Upper lobe of left lung (tissue), 6 donors: Measurements from ENCODE around the gene SUCLG1. TPM values are rescaled to one million over a fixed set of nuclear protein-coding genes. Genes with fewer than 3 reads are reported as not detected.

ENCODE experiments used
- ATAC-seq, 2 donors: fragments of 200-7000 bp; cut with Tn5 transposase; one replicate each; pipeline ENCODE4 v1.9.1; 2022; ENCODE audit warnings: mild to moderate bottlenecking in 2 of 2, moderate library complexity in 2 of 2; ENCODE audit not compliant: low FRiP score in 2 of 2
- DNase-seq, 2 donors: peaks; one replicate each; pipeline ENCODE4 v3.0.0-alpha.2; 2019 to 2020
- H3K27ac ChIP-seq, 4 donors: fragments of 200-600 bp; sonication (generic); one replicate each; pipeline ENCODE4 v1.5.1; 2016 to 2019
- H3K27me3 ChIP-seq, 4 donors: fragments of 200-600 bp; sonication (generic); one replicate each; pipeline ENCODE4 v1.5.1; 2017 to 2019
- H3K36me3 ChIP-seq, 4 donors: fragments of 200-600 bp; sonication (generic); one replicate each; pipeline ENCODE4 v1.5.1; 2016 to 2019
- H3K4me1 ChIP-seq, 4 donors: fragments of 200-600 bp; sonication (generic); one replicate each; pipeline ENCODE4 v1.5.1; 2018 to 2019
- H3K4me3 ChIP-seq, 4 donors: fragments of 200-600 bp; sonication (generic); one replicate each; pipeline ENCODE4 v1.5.1; 2017 to 2019; ENCODE audit warnings: mild to moderate bottlenecking in 2 of 4, moderate library complexity in 1 of 4
- H3K9me3 ChIP-seq, 4 donors: fragments of 200-600 bp; sonication (generic); one replicate each; pipeline ENCODE4 v1.5.1; 2018 to 2019
- CTCF ChIP-seq, 6 experiments: fragments of 450-650 bp in 4 of 6; fragments of 200-600 bp in 2 of 6; sonication (generic) in 2 of 6; IDR thresholded peaks; one replicate each; pipeline ENCODE4 v1.5.1; 2016 to 2019; ENCODE audit warnings: antibody characterized with exemption in 6 of 6
- EP300 ChIP-seq, 4 donors: sonication (generic); formaldehyde crosslinking; IDR thresholded peaks; one replicate each; pipeline ENCODE4 v1.5.1; 2017; ENCODE audit warnings: antibody characterized with exemption in 4 of 4, control low read depth in 2 of 4
- POLR2A ChIP-seq, 4 donors: fragments of 450-650 bp; IDR thresholded peaks; one replicate each; pipeline ENCODE4 v1.5.1; 2016 to 2017; ENCODE audit warnings: antibody characterized with exemption in 4 of 4, mild to moderate bottlenecking in 2 of 4
- POLR2AphosphoS5 ChIP-seq, 2 donors: sonication (generic); formaldehyde crosslinking; IDR thresholded peaks; one replicate each; pipeline ENCODE4 v1.5.1; 2017; ENCODE audit warnings: antibody characterized with exemption in 2 of 2
- WGBS, 2 donors: methylation state at CpG; one replicate each; pipeline ENCODE4 v1.1.5; 2017 to 2018; 5-methylcytosine and 5-hydroxymethylcytosine counted together
- total RNA-seq, 6 donors: library from RNA; depleted of rRNA in 4 of 6; stranded (reverse); fragments of >200 nt in 4 of 6; gene quantifications; one replicate each; pipeline versions ENCODE4 v1.1.0 to v1.2.1, GENCODE V29; 2016 to 2021
- donor health status: DM: no; HTN: no; CAD: no; lungs with moderate emphysema.
- donor health status: DM: no; HTN: yes; CAD: no; lungs with severe emphysema.

SUCLG1 gene
- total RNA-seq: 10 to 100 TPM; 25.6 to 80.4 (median 55.3) TPM

- TF ChIP-seq EP300 (IDR thresholded peaks at IDR 0.05) (no peak), CTCF (IDR thresholded peaks at IDR 0.05) (peak in 1 of 6 experiments; percentile 14), POLR2AphosphoS5 (IDR thresholded peaks at IDR 0.05) (peak; percentile 60 to 85), POLR2A (IDR thresholded peaks at IDR 0.05) (peak in 3 of 4 donors; percentile 18 to 80 (median 72))
- H3K9me3 ChIP-seq: no peaks in the 10 kb centered on the region
- peak; percentile 98 to 99 for ATAC-seq
- H3K36me3 ChIP-seq: no peaks in the 10 kb centered on the region
- peak within 1 kb of the TSS; percentile 84 to 100 (median 90) for H3K4me3 ChIP-seq
- WGBS, 2 donors: 1% methylated on average over 27 to 36 of the region's 57 CpGs
- peak; percentile 90 to 93 for DNase-seq
- peaks cover 25 to 42% (median 30%) of the 10 kb centered on the region in 4 donors for H3K4me1 ChIP-seq
- H3K27me3 ChIP-seq: no peaks in the 10 kb centered on the region
- H3K27ac ChIP-seq: peak within 1 kb of the TSS; percentile 85 to 95 (median 93)
These were observed at the start of gene SUCLG1 for GRCh38 chr2:84459018-84459943. Gene SUCLG1, minus strand, starts transcription at chr2:84459280. Its CDS starts 11 bp downstream, at chr2:84459269.

- TF ChIP-seq CTCF (IDR thresholded peaks at IDR 0.05) (no peak), EP300 (IDR thresholded peaks at IDR 0.05) (no peak), POLR2AphosphoS5 (IDR thresholded peaks at IDR 0.05) (no peak), POLR2A (IDR thresholded peaks at IDR 0.05) (no peak)
- no peak for ATAC-seq
These were observed 39.2 kb upstream of the SUCLG1 start for GRCh38 chr2:84498150-84498799.

GRCh38 chr2:84497285-84497684, 38.2 kb upstream of the SUCLG1 start:
- 81 to 84% methylated on average over 3 of the region's 3 CpGs for WGBS, 2 donors
- no peak for ATAC-seq
- TF ChIP-seq EP300 (IDR thresholded peaks at IDR 0.05) (no peak), POLR2A (IDR thresholded peaks at IDR 0.05) (no peak), CTCF (IDR thresholded peaks at IDR 0.05) (no peak), POLR2AphosphoS5 (IDR thresholded peaks at IDR 0.05) (no peak)

More at GRCh38 chr2:84498150-84498799, 39.2 kb upstream of the SUCLG1 start:
- no peak overlapping the region for H3K4me3 ChIP-seq
- no peak overlapping the region for H3K27ac ChIP-seq
- no peaks in the 10 kb centered on the region for H3K4me1 ChIP-seq
- H3K9me3 ChIP-seq: no peaks in the 10 kb centered on the region
- no peaks in the 10 kb centered on the region for H3K36me3 ChIP-seq
- H3K27me3 ChIP-seq: no peaks in the 10 kb centered on the region
- DNase-seq: no peak

GRCh38 chr2:84496386-84496785, 37.3 kb upstream of the SUCLG1 start:
- Histone ChIP-seq H3K27ac (no peak overlapping the region), H3K36me3 (no peaks in the 10 kb centered on the region), H3K4me3 (no peak overlapping the region), H3K9me3 (no peaks in the 10 kb centered on the region), H3K27me3 (no peaks in the 10 kb centered on the region), H3K4me1 (no peaks in the 10 kb centered on the region)
- ATAC-seq: no peak
- no peak for TF ChIP-seq CTCF (IDR thresholded peaks at IDR 0.05)
- no peak for DNase-seq

More at GRCh38 chr2:84497285-84497684, 38.2 kb upstream of the SUCLG1 start:
- no peaks in the 10 kb centered on the region for H3K9me3 ChIP-seq
- H3K4me3 ChIP-seq: no peak overlapping the region
- H3K27me3 ChIP-seq: no peaks in the 10 kb centered on the region
- no peak for DNase-seq
- H3K27ac ChIP-seq: no peak overlapping the region
- no peaks in the 10 kb centered on the region for H3K36me3 ChIP-seq
- H3K4me1 ChIP-seq: no peaks in the 10 kb centered on the region
